T-helper 1 cell treated with Interleukin-12 subunit alpha and Interleukin-12 subunit beta and Interleukin-4 antibody, amounts not matched to agents 30 ng/mL and 1 ng/mL, for 36 hours (primary cell): ENCODE results near the gene IMP4. TPM values are rescaled to one million over a fixed set of nuclear protein-coding genes. Genes with fewer than 3 reads are reported as not detected.

Experiments used
- intact Hi-C: fragments of 100-400 bp; cut with micrococcal nuclease; formaldehyde crosslinking; loops from one replicate; pipeline ENCODE4 v1.15.1; 2024
- total RNA-seq: library from RNA; stranded (reverse); gene quantifications from 2 replicates; pipeline ENCODE4 v1.2.3, GENCODE V29; 2022

The IMP4 gene
- total RNA-seq, 1 donor from 2014 or later: 79.3 TPM

DNA sequence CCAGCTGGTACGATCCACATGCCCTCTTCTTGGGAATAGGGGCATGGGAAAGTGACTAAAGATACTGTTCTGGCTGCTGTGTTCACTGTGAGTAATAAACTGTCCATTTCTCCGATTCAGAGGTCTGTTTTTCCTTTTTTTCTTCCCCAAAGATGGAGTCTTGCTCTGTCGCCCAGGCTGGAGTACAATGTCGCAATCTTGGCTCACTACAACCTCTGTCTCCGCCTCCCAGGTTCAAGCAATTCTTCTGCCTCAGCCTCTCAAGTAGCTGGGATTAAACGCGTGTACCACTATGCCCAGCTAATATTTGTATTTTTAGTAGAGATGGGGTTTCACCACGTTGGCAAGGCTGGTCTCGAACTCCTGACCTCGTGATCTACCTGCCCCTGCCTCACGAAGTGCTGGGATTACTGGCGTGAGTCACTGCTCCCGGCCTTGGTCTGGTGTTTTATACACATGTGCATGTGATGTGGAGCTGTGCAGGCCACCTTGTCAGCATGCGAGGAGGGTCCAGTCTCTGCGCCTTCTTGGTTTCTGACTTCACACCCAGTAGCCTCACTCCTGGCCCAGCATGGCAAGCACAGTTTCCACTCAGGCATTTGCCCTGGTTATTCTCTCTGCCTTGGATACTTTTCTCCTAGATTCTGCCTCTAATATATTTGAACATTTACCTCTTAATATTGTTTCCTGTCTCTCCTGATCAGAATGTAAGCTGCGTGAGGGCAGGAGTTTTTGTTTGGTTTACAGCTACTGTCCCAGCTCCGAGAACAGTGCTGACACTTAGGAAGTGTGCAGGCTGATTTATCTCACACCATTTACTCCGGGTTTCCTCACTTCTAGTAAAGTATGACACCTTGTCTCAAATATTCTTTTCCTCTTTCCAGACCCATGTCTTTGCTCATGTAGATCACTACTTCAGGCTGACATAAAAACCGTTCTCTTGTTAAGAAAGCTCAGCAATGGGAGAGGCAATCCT is 32.9 kb downstream of the IMP4 start:
- intact Hi-C loops: loop anchor here (10.0 kb wide), 2 partner anchors 449 to 729 kb away; partner anchors contain the start of gene PLEKHB2

DNA sequence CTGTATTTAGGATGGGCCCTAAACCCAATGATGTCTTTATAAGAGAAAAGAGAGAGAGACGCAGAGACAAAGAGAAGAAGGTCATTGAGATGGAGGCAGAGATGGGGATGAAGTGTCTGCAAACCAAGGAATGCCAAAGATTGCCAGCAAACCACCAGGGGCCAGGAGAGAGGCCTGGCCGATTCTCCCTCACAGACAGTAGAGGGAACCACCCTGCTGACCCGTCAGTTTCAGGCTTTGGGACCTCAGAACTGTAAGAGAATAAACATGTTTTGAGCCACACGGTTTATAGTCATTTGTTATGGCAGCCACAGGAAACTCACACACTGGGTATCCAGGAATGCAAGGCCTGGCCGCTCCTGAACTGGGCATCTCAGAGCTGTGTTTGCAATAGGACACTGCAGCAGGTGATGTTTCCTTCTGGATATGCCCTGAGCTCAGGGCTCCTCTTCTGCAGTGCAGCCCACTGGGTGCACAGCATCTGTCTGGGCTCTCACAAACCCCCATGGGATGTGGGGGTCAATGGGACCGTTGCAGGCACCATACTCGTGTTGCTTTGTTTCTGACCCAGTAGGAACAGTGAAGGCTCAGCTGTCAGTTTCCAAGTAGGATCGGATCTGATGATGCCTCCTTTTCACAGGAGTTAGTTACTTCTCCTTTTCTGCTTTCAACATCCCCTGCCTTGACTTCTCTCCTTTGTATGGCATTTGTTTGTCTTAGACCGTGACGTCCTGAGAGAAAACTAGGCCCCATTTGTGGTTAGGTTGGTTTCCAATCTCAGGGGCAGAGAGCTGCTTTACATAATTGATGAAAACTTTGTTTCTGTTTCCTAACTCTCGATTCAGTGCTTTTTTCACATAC is 34.0 kb downstream of the IMP4 start:
- intact Hi-C loops: loop anchor here (10.0 kb wide), 2 partner anchors 448 to 728 kb away; partner anchors contain the start of gene PLEKHB2

DNA sequence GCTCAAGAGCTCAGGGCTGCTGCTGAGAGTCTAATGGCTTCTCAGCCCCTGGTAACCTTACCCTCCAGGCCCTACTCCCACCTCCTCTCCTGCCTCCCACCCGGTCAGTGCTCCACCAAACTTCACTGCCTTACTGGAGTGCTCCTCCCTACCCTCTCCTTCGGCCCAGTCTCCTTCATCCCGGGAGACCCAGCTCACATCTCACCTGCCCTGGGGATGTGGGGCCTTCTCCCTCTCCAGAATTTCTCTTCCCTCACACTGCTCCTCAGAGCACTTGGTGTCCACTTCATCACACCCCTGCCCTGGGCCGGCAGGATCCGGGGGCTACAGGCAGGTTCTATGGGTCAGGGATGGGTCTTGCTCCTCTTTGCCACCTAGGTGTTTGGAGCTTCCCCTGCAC is 34.8 kb downstream of the IMP4 start:
- intact Hi-C loops: loop anchor here (10.0 kb wide), 2 partner anchors 447 to 727 kb away; partner anchors contain the start of gene PLEKHB2

DNA sequence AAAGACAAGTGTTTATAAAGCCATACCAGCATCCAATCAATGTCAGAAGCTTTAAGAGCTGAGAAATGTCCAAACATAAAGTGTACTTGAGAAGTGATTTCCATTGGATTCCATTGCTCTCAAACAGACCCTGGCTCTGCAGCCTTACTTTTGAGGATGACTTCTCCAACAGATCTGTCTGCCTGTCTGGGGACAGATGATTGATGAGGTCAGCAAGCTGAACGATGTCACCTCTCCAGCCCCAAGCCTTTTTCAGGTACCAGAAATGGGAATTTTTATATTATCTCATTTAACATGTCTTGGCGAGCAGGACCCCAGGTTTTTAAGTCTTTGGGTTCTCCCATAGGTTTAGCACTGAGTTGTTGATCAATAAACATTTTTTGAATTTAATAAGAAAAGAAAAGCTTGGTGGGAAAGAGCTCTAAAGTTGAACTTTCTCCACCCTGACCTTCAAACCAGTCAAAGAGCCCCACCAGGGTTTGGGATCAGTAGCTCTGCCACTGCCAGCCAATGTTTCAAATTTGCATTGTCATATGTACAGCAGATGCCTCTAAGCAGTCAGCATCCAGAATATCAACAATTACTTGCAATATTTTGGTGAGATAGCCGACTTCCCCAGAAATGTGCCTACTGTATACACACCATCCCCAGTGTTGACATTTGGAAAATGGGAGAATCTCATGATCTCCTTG is 35.7 kb downstream of the IMP4 start:
- intact Hi-C loops: loop anchor here (10.0 kb wide), 2 partner anchors 446 to 726 kb away; partner anchors contain the start of gene PLEKHB2

DNA sequence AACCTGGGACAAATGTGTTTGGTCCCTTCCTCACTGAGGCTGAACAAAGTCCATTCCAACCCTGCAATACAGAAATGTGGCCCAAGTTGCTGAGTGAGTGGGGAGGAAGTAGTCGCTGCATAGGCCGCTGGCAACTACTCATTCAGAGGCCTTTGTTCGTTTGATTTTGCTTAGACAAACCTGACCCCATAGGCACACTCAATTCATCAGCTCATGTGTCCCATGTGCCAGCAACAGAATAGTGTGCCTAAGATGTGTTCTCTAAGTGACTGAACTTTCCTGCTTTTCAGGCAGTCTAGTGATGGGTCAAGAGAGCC is 36.2 kb downstream of the IMP4 start:
- intact Hi-C loops: loop anchor here (10.0 kb wide), 2 partner anchors 446 to 726 kb away; partner anchors contain the start of gene PLEKHB2

DNA sequence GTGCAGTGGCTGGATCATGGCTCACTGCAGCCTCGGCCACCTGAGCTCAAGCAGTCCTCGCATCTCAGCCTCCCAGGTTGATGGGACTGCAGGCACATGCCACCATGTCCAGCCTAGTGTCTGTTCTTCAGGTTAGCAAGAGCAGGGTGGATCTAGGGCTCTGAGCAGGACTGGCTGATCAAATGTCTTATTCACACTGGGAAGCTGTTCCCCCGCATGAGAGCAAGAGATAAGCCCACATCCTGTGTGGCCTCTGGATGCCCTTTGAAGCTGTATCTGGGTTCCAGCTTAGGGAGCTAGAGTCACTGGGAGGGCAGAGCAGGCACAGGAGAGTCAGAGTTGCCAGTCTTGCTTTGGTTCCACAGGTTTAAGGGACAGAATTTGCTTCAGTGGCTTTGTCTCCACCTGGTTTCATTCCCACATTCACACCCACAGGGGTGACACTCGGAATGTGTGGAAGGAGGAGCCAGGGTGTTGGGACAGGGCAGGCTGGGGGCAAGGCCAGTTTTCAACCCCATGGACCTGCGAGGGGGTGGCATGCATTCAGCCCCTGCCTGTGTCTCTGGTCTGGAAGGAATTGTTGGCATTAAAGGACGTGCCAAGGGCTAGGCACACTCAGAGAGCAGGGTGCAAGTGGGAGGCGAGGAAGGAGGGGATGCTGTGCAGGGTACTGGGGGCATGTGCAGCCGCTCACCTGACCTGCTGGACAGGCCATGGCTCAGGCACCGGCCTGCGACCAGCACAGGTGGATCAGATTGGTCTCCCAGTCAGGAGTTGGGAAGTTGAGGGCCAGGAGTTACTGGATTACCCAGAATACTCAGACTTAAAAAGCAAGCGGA is 37.6 kb downstream of the IMP4 start:
- intact Hi-C loops: no loop called here

DNA sequence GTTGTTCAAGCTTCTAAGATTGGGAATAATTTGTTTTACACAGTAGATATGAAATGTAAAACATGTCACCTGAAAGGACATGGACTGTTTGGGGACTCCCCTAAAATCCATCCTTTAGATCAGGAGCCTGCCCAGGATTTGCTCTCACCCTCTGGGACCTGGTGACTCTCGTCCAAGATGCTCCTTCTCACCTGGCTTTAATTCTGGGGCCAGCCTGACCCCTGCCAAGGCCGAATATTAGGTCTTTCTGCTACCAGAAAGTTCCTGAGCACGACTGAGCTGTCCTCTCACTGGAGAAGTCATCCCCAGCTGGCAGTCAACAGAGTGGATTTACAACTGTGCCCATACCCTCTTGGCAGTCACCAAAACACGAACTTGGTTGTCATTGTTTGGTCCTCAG is 38.4 kb downstream of the IMP4 start:
- intact Hi-C loops: no loop called here

DNA sequence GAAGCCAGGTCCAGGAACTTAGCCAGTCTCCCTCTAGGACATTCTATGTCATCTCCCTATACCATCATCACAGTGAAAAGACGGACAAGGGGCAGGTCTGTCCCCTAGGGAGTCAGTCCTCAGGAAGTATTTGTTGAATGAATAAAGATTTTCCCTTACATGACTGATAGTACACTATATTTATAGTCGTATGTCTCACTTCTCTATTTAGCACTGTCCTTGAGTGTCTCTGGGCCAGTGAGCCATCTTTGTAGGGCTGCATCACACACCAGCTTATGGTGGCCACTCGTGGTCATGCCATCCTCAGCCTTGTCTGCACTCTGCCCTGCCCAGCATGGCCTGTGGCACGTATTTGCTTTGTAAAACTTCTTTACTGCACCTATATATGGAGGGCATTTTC is 38.9 kb downstream of the IMP4 start:
- intact Hi-C loops: no loop called here

DNA sequence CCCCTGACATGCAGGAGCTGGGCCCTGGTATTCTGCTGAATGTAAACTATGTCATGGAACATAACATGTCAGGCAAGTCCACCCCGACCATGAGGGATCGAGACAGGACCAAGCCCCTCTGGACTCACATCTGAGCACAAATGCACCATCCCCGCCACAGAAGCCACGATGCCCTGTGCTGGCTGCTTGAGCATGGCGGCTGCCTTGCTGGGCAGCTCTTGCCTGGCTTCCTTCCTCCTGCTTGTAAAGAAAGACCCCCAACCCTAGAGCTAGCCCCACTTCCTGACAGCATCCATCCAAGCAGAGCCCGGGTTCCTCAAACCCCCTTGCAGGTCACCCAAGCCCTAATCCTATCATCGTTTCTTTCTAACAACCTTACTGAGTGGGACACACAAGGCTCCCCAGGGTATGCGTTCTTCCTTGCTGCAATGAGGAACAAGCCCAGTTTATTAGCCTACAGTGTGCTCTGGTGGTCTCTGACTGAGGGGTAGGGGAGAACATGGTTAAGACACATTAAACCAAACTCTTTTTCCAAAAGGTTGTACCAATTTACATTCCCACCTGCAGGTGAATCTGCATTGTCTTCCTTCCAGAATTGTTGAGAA is 39.7 kb downstream of the IMP4 start:
- intact Hi-C loops: no loop called here

DNA sequence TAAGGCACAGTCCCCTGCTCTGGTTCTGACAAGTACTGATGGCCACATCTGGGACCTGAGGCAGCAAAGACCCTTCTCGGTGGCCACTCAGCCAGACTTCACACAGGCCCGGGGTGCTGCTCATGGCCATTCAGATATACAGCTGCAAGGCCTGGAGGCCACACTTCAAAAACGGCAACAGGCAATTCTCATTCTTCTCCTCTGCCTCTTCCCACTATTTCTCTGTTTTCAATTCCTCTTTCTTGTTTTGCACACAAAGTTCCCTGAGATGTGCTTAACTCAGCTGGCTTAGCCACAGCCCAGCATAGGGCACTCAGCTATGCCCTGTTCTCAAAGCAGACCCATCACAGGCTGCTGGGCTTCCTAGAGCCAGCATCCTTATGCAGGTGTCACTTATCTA is 43.0 kb downstream of the IMP4 start:
- intact Hi-C loops: no loop called here

DNA sequence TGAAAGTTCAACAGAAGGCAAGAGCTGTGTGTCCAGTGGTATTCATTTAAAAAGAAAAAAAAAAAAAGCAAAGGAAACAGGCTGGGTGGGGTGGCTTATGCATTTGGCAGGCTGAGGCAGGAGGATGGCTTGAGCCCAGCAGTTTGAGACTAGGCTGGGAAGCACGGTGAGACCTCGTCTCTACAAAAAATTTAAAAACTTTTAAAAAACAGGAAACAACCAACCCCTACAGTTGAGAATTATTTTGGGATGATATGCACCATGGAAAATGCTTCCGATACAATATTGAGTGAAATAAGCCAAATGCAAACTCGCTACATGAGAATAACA is 44.3 kb downstream of the IMP4 start:
- intact Hi-C loops: no loop called here

DNA sequence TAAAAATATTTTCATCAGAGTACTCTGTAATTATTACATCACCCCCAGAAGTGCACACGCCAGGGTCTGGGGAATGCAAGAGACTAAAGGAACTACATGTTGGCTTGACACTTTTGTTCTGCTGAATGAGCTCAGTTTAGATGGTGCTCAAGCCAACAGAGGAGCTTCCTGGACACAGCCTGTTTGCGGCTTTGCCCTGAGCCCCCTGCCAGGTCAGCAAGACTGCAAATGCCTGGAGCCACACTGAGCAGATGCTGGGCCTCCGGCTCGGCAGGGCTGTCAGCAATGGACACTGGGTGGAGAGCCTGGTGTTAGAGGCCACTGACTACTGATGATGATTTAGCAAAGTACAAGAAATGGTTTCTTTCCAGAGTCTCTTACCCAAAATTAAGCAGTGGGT is 45.1 kb downstream of the IMP4 start:
- intact Hi-C loops: no loop called here

DNA sequence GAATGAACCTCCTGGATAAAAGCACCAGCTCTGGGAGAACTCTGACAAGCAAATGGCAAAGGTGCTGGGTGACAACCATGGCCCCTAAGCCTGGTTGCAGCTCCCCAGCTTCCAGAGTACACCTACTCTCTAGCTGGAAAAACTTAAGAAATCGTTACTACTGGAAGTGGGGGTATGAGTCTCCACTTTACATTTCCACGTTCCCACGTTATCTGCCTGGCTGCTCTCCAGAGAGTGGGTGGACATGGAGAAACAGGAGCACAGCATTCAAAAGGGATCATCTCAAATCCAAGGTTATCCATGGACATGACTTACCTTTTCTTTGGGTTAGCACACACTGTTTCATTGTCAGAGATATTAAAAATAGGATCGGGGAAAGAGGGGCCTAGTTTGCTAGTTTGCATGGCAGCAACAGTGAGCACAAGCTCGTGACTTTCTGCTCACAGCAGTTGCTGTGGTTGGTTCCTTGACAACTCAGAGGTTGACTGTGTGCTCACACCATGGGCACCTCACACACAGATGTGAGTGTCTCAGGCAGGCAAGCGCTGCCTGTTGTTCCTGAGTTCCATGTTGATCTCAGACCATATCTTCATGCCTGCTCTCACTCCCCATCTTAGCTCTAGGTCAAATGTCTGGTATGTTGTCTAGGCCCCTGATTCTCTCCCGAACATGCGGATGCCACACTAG is 45.7 kb downstream of the IMP4 start:
- intact Hi-C loops: no loop called here

DNA sequence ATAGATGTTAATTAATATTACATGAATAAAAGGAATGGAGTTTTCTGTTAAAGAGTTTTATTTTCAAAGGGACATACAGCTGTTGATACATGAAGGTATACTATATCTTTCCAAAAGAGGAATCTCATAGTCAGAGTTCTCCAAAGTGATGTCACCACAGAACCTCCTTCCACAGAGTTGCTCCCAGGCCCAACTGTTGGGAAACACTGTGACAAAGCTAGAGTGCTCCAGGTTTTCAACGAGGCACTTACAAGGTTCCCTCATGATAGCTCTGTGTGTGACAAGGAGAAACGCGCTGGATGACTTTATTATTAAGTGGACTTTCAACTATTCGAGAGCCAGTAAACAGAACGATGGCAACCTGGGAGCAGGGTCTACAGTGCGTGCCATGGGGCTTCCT is 46.7 kb downstream of the IMP4 start:
- intact Hi-C loops: no loop called here

DNA sequence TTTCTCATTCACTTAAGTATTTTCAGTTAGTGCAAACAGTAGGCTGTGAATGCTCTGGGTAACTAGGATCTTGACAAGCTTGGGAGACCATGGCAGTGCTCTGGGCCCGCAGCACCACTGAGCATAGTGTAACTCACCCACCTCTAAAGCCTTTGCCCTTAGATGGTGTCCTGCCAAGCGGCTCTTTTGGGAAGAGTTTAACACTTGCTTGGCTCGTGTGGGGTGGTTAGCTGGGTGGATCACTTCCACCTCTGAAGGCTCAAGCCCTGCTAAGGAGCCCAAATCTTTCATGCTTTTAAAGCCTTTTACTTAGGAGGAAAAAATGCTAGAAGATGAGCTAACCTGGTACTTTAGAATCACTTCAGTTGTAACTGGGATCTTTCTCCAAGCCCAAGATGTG is 47.1 kb downstream of the IMP4 start:
- intact Hi-C loops: no loop called here

DNA sequence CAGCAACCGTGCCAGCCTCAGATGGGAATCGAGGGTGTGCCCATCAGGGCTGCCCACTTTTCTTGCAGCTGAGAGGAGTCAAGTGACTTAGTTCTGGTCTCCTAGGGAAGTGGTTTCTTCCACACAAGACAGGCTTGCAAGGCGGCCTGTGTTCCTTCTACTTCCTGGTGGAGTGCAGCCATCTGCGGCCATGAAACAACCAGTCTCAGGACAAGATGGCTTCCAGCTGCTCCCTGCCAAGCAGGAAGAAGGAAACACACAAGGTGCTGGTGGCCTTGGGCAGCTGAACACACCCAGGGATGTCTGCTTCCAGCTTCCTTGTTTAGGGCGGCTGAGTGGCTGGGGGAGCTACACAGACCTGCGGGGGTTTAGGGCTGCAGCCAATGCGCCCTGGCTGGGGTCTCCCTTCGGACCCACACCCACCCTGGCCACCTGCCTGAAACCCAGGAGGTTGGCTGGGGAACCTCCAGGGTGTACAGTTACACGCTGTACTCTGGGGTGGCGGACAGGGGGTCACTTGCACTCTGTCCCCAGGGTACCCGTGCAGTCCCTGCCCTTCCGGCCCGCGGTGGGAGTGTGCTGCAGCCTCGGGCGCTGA is 47.9 kb downstream of the IMP4 start:
- intact Hi-C loops: loop anchor here (1.0 kb wide), 4 partner anchors 18 to 513 kb away; partner anchors contain the start of gene IMP4

DNA sequence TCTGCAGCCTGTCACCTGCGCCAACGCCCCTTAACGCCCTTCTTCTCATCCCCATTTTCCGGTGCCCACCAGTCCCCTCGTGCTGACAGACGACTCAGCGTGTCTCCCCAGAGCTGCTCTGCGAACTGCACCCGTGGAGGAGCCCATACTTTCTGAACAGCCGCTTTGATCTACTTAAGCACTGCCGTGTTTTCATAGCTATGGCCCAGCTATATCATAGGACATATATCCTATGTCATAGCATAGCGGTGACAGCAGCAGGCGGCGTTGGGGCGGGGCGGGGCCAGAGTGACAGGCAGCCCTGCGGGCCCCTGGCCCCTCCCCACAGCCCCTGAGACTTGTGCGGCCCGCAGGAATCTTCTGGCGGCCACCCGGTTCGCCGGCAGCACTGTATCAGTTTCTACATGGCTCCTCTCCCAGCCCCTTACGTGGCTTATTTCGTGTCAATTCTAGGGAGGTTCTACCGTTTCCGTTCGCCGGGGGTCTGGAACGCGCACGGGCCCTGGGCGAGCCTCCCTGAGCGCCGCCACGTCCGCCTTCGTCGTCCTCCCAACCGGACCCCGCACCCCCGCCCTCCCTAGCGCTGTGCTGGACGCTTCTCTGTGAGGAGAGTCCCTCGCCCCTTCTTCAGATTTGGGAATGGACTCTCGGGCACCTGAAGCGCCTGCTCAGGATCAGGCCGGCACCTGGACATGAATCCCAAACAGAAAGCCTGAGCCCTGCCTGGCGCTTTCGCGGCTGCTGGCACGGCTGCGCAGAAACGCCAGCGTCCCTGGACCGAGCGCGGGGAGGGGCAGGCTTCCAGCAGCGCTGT is 48.6 kb downstream of the IMP4 start:
- intact Hi-C loops: loop anchor here (1.0 kb wide), 4 partner anchors 19 to 514 kb away; partner anchors contain the start of gene IMP4
